ENCODE data around the gene BBS7. TPM values are rescaled to one million over a fixed set of nuclear protein-coding genes. Genes with fewer than 3 reads are reported as not detected.

BBS7 gene
- total and polyA plus RNA-seq, 2 experiments from 2014 or later, result 9.5 to 11.9 TPM

DNA sequence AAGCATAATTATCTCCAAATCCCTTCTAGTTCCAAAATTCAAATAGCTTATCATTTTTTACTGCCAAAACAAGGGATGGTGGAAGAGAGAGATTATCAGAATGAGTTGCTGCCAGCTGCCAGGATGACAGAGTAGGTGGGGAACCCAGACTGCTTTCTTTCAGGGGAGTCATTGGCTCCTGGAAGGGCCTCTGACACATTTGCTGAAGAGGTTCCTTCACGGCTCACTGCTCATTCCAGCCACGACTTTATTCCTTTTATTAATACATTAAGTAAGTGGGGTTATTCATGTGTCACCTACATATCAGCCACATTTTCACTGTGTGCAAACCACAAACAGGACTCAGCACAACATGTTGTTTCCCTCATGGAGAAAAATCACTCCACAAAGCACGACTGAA, 92.6 kb downstream of the BBS7 start:
- no peak for TF ChIP-seq EZH2phosphoT487 (IDR thresholded peaks at IDR 0.05; ENCODE audit: low read depth, severe bottlenecking, unreplicated experiment)
- no peak for TF ChIP-seq EZH2 (IDR thresholded peaks at IDR 0.05; ENCODE audit: borderline replicate concordance)
- TF ChIP-seq, protein P1, sequence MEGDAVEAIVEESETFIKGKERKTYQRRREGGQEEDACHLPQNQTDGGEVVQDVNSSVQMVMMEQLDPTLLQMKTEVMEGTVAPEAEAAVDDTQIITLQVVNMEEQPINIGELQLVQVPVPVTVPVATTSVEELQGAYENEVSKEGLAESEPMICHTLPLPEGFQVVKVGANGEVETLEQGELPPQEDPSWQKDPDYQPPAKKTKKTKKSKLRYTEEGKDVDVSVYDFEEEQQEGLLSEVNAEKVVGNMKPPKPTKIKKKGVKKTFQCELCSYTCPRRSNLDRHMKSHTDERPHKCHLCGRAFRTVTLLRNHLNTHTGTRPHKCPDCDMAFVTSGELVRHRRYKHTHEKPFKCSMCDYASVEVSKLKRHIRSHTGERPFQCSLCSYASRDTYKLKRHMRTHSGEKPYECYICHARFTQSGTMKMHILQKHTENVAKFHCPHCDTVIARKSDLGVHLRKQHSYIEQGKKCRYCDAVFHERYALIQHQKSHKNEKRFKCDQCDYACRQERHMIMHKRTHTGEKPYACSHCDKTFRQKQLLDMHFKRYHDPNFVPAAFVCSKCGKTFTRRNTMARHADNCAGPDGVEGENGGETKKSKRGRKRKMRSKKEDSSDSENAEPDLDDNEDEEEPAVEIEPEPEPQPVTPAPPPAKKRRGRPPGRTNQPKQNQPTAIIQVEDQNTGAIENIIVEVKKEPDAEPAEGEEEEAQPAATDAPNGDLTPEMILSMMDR (IDR thresholded peaks at IDR 0.05; ENCODE audit: poor library complexity), result no peak
- H3K4me3 ChIP-seq, result no peak overlapping the region
- DNase-seq (ENCODE audit: low spot score), result no peak
- H3K79me2 ChIP-seq, result no peaks in the 10 kb centered on the region
- 59% methylated on average over 3 of the region's 3 CpGs for WGBS (ENCODE audit: low lambda C conversion rate, missing lambda C conversion rate)
- no peak overlapping the region for H3K4me2 ChIP-seq
- no peak overlapping the region for H2AFZ ChIP-seq
- H4K20me1 ChIP-seq (ENCODE audit: insufficient read depth, poor library complexity, severe bottlenecking), result no peaks in the 10 kb centered on the region
- no peaks in the 10 kb centered on the region for H3K9me3 ChIP-seq (ENCODE audit: low read depth)
- H3K36me3 ChIP-seq (replicated peaks; ENCODE audit: insufficient read depth, low read depth), result no peaks in the 10 kb centered on the region
- H3K4me1 ChIP-seq (ENCODE audit: insufficient read depth), result no peaks in the 10 kb centered on the region
- H3K27ac ChIP-seq, result no peak overlapping the region
- H3K27me3 ChIP-seq, result peaks cover 2% of the 10 kb centered on the region
- H3K9me2 ChIP-seq (replicated peaks; ENCODE audit: insufficient read depth), result no peaks in the 10 kb centered on the region

DNA sequence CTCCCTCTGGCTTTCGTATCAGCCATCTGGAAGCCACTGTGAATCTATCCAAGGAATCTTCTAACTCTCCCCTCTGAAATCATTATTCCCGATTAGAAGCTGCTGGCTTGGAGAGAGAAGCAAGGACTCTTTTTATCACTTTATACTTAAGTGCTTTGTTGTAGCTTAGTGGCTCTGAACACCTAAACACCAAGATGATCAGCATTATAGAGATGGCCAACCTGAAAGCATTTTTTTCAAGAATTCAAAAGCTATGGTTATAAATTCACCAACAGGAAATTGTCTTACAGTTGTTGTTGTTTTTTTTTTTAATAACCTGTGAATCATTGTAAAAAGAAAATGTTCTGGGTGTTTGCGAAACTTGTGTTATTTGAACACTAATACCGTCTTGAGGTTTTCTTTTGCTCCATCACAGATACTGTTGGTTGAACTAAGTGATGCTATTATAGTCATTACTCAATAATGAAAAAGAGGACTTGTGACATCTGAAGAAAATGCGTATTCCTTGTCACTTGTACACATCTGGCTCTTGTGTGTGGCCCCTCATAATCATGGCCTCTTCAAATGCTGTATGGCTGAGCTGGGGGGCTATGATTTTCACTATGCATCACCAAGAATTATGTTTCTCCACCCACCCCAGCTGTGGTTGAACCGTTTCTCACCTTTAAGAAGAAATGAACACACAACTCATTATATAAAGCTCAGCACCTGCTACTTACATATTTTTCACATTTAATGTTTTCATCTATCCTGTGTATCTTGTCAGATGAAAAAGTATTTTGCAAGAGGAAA, 93.5 kb downstream of the BBS7 start:
- Histone ChIP-seq H3K27ac (no peak overlapping the region), H4K20me1 (ENCODE audit: insufficient read depth, poor library complexity, severe bottlenecking) (no peaks in the 10 kb centered on the region), H3K4me2 (no peak overlapping the region), H3K36me3 (replicated peaks; ENCODE audit: insufficient read depth, low read depth) (no peaks in the 10 kb centered on the region), H3K27me3 (peaks cover 5% of the 10 kb centered on the region), H3K79me2 (no peaks in the 10 kb centered on the region), H3K4me3 (no peak overlapping the region), H2AFZ (no peak overlapping the region), H3K4me1 (ENCODE audit: insufficient read depth) (no peaks in the 10 kb centered on the region), H3K9me2 (replicated peaks; ENCODE audit: insufficient read depth) (no peaks in the 10 kb centered on the region), H3K9me3 (ENCODE audit: low read depth) (no peaks in the 10 kb centered on the region)
- DNase-seq (ENCODE audit: low spot score), result no peak
- WGBS (ENCODE audit: low lambda C conversion rate, missing lambda C conversion rate), result 82% methylated on average over 6 of the region's 6 CpGs
- TF ChIP-seq EZH2 (IDR thresholded peaks at IDR 0.05; ENCODE audit: borderline replicate concordance), result no peak
- TF ChIP-seq, protein P1 (IDR thresholded peaks at IDR 0.05; ENCODE audit: poor library complexity), result no peak
- no peak for TF ChIP-seq EZH2phosphoT487 (IDR thresholded peaks at IDR 0.05; ENCODE audit: low read depth, severe bottlenecking, unreplicated experiment)

Other genes starting within 250 kb of the BBS7 start
- 505 and 508 TPM in 2 replicates for gene ANXA5, start 173.5 kb downstream of the BBS7 start, total RNA-seq
- gene ANXA5, start 173.5 kb downstream of the BBS7 start, polyA plus RNA-seq, result 692 and 718 TPM in 2 replicates
- gene SMIM43, start 105.3 kb downstream of the BBS7 start, total RNA-seq, result 0.08 TPM in 1 of 2 replicates, not detected in the other
- 0.95 TPM in 1 of 2 replicates, not detected in the other for gene SMIM43, start 105.3 kb downstream of the BBS7 start, polyA plus RNA-seq
- 20.1 and 23.1 TPM in 2 replicates for gene EXOSC9, start 69.2 kb downstream of the BBS7 start, total RNA-seq
- 14.4 and 15.4 TPM in 2 replicates for gene EXOSC9, start 69.2 kb downstream of the BBS7 start, polyA plus RNA-seq
- 15.3 and 21.6 TPM in 2 replicates for gene CCNA2, start 46.6 kb downstream of the BBS7 start, total RNA-seq
- gene CCNA2, start 46.6 kb downstream of the BBS7 start, polyA plus RNA-seq, result 7.4 and 15.1 TPM in 2 replicates
- gene TRPC3, start 81.6 kb upstream of the BBS7 start, total RNA-seq, result 2.2 and 2.8 TPM in 2 replicates
- 1.9 and 2.7 TPM in 2 replicates for gene TRPC3, start 81.6 kb upstream of the BBS7 start, polyA plus RNA-seq

Measured in hepatocyte (in vitro differentiated cells).